ENCODE results near the gene CAMK1. TPM values are rescaled to one million over a fixed set of nuclear protein-coding genes. Genes with fewer than 3 reads are reported as not detected.

CAMK1 gene
- polyA plus RNA-seq, 4 donors, result 10.1 to 22.5 (median 19.4) TPM

DNA sequence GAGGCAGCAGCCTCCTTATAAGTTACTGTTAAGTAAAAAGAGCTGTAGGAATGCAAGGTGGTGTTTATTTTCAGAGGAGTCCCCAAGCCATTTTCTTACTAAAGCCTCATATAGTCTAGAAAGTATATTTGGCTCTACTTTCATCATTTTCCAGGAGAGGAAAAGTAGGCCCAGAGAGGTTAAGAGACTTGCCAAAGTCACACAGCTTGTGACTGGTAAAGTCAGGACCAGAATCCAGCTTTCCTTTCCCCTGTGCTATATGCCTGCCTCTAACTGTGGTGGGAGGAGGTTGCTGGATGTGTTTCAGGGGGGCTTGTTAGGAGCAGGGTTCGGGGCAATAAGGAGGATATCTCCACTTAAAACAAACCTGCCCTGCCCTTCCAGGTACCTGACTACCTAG is 27.2 kb downstream of the CAMK1 start:
- no peak overlapping the region for H3K27ac ChIP-seq (ENCODE audit: low read depth in 1 of 3, low read length in 2 of 3)
- WGBS, 3 donors, result 84 to 95% (median 93%) methylated on average over 1 of the region's 1 CpG
- H3K4me1 ChIP-seq (ENCODE audit: control insufficient read depth in 3 of 3, insufficient read depth in 2 of 3, low read depth in 1 of 3, low read length in 2 of 3), result peaks cover 0 to 4% (median 0%) of the 10 kb centered on the region in 3 donors
- H3K27me3 ChIP-seq (ENCODE audit: control insufficient read depth in 3 of 3, insufficient read depth in 3 of 3, low read length in 3 of 3), result no peaks in the 10 kb centered on the region
- peaks cover 15 to 96% (median 41%) of the 10 kb centered on the region in 3 donors for H3K36me3 ChIP-seq (ENCODE audit: control insufficient read depth in 3 of 3, insufficient read depth in 2 of 3, low read depth in 1 of 3, low read length in 3 of 3)
- DNase-seq, result no peak
- H3K4me3 ChIP-seq (ENCODE audit: low read depth in 1 of 3, low read length in 3 of 3), result no peak overlapping the region
- no peaks in the 10 kb centered on the region for H3K9me3 ChIP-seq (ENCODE audit: control insufficient read depth in 2 of 2, insufficient read depth in 1 of 2, low read depth in 1 of 2, low read length in 1 of 2)
- no peak for FAIRE-seq

DNA sequence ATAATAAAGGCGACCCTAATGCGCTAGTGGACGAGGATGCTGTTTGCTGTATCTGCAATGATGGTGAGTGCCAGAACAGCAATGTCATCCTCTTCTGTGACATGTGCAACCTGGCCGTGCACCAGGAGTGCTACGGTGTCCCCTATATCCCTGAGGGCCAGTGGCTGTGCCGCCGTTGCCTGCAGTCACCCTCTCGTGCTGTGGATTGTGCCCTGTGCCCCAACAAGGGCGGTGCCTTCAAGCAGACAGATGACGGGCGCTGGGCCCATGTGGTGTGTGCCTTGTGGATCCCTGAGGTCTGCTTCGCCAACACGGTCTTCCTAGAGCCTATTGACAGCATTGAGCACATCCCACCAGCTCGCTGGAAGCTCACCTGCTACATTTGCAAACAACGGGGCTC is 30.6 kb downstream of the CAMK1 start:
- H3K9me3 ChIP-seq (ENCODE audit: control insufficient read depth in 2 of 2, insufficient read depth in 1 of 2, low read depth in 1 of 2, low read length in 1 of 2), result no peaks in the 10 kb centered on the region
- H3K27me3 ChIP-seq (ENCODE audit: control insufficient read depth in 3 of 3, insufficient read depth in 3 of 3, low read length in 3 of 3), result no peaks in the 10 kb centered on the region
- H3K4me1 ChIP-seq (ENCODE audit: control insufficient read depth in 3 of 3, insufficient read depth in 2 of 3, low read depth in 1 of 3, low read length in 2 of 3), result no peaks in the 10 kb centered on the region
- DNase-seq (no peak), FAIRE-seq (no peak)
- H3K27ac ChIP-seq (ENCODE audit: low read depth in 1 of 3, low read length in 2 of 3), result no peak overlapping the region
- no peak overlapping the region for H3K4me3 ChIP-seq (ENCODE audit: low read depth in 1 of 3, low read length in 3 of 3)
- peaks cover 9 to 84% (median 31%) of the 10 kb centered on the region in 3 donors for H3K36me3 ChIP-seq (ENCODE audit: control insufficient read depth in 3 of 3, insufficient read depth in 2 of 3, low read depth in 1 of 3, low read length in 3 of 3)
- 94 to 96% (median 95%) methylated on average over 15 of the region's 15 CpGs for WGBS, 3 donors

DNA sequence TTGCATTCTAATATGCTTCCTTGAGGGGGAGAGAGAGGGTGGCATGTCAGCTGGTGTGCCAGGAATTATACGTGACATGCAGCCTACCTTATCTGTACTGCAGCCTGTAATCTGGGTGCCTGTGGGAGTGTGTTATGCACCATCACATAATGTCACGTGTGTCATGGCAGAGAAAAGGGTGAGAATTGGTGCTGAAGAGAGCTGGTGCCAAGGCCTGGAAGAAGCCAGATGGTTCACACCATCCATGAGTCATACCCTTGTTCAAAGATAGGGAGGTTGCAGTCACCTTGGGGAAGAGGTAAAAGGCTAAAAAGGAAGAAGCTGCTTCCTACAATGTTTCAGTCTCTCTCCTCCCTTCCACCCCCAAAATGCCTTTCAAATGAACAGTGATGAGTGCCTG is 32.9 kb downstream of the CAMK1 start:
- Histone ChIP-seq H3K27ac (ENCODE audit: low read depth in 1 of 3, low read length in 2 of 3) (no peak overlapping the region), H3K9me3 (ENCODE audit: control insufficient read depth in 2 of 2, insufficient read depth in 1 of 2, low read depth in 1 of 2, low read length in 1 of 2) (no peaks in the 10 kb centered on the region), H3K4me3 (ENCODE audit: low read depth in 1 of 3, low read length in 3 of 3) (no peak overlapping the region), H3K4me1 (ENCODE audit: control insufficient read depth in 3 of 3, insufficient read depth in 2 of 3, low read depth in 1 of 3, low read length in 2 of 3) (peaks cover 0 to 12% (median 3%) of the 10 kb centered on the region in 3 donors), H3K27me3 (ENCODE audit: control insufficient read depth in 3 of 3, insufficient read depth in 3 of 3, low read length in 3 of 3) (no peaks in the 10 kb centered on the region), H3K36me3 (ENCODE audit: control insufficient read depth in 3 of 3, insufficient read depth in 2 of 3, low read depth in 1 of 3, low read length in 3 of 3) (peaks cover 4 to 69% (median 14%) of the 10 kb centered on the region in 3 donors)
- WGBS, 3 donors, result 58 to 66% (median 66%) methylated on average over 2 of the region's 2 CpGs
- FAIRE-seq (no peak), DNase-seq (no peak)

DNA sequence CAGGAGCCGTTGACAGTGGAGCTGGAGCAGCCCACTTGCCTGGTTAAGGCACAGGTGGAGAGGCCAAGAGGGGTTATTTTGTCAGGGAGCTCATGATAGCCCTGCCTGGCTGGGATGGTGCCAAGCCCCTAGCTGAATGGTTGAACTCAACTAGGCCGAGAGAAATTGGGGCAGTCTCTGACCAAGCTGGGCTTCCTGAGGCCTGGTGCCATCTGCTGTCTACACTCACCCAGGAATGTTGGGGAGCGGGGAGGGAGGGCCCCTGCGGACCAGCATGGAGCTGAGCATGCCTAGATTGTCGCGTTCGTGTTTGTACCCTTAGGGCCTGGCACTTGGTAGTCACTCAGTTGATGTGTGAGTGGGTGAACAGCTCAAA is 37.0 kb downstream of the CAMK1 start:
- Histone ChIP-seq H3K4me1 (ENCODE audit: control insufficient read depth in 3 of 3, insufficient read depth in 2 of 3, low read depth in 1 of 3, low read length in 2 of 3) (peaks cover 0 to 12% (median 3%) of the 10 kb centered on the region in 3 donors), H3K27ac (ENCODE audit: low read depth in 1 of 3, low read length in 2 of 3) (no peak overlapping the region), H3K9me3 (ENCODE audit: control insufficient read depth in 2 of 2, insufficient read depth in 1 of 2, low read depth in 1 of 2, low read length in 1 of 2) (no peaks in the 10 kb centered on the region), H3K4me3 (ENCODE audit: low read depth in 1 of 3, low read length in 3 of 3) (peak overlapping the region; percentile 86 to 95 (median 92)), H3K27me3 (ENCODE audit: control insufficient read depth in 3 of 3, insufficient read depth in 3 of 3, low read length in 3 of 3) (no peaks in the 10 kb centered on the region), H3K36me3 (ENCODE audit: control insufficient read depth in 3 of 3, insufficient read depth in 2 of 3, low read depth in 1 of 3, low read length in 3 of 3) (peaks cover 0 to 30% (median 5%) of the 10 kb centered on the region in 3 donors)
- FAIRE-seq (no peak), DNase-seq (no peak)
- 19 to 37% (median 32%) methylated on average over 7 of the region's 7 CpGs for WGBS, 3 donors

- H3K27me3 ChIP-seq (ENCODE audit: control insufficient read depth in 3 of 3, insufficient read depth in 3 of 3, low read length in 3 of 3), result no peaks in the 10 kb centered on the region
- peak overlapping the region; percentile 86 to 95 (median 92) for H3K4me3 ChIP-seq (ENCODE audit: low read depth in 1 of 3, low read length in 3 of 3)
- FAIRE-seq (no peak), DNase-seq (no peak)
- H3K4me1 ChIP-seq (ENCODE audit: control insufficient read depth in 3 of 3, insufficient read depth in 2 of 3, low read depth in 1 of 3, low read length in 2 of 3), result peaks cover 0 to 12% (median 3%) of the 10 kb centered on the region in 3 donors
- H3K9me3 ChIP-seq (ENCODE audit: control insufficient read depth in 2 of 2, insufficient read depth in 1 of 2, low read depth in 1 of 2, low read length in 1 of 2), result no peaks in the 10 kb centered on the region
- 1 to 2% (median 1%) methylated on average over 33 to 41 of the region's 41 CpGs for WGBS, 3 donors
- peak overlapping the region; percentile 80 to 98 (median 98) for H3K27ac ChIP-seq (ENCODE audit: low read depth in 1 of 3, low read length in 2 of 3)
- peaks cover 0 to 24% (median 3%) of the 10 kb centered on the region in 3 donors for H3K36me3 ChIP-seq (ENCODE audit: control insufficient read depth in 3 of 3, insufficient read depth in 2 of 3, low read depth in 1 of 3, low read length in 3 of 3)
Observed at GRCh38 chr3:9732080-9732739, 37.5 kb downstream of the CAMK1 start.

DNA sequence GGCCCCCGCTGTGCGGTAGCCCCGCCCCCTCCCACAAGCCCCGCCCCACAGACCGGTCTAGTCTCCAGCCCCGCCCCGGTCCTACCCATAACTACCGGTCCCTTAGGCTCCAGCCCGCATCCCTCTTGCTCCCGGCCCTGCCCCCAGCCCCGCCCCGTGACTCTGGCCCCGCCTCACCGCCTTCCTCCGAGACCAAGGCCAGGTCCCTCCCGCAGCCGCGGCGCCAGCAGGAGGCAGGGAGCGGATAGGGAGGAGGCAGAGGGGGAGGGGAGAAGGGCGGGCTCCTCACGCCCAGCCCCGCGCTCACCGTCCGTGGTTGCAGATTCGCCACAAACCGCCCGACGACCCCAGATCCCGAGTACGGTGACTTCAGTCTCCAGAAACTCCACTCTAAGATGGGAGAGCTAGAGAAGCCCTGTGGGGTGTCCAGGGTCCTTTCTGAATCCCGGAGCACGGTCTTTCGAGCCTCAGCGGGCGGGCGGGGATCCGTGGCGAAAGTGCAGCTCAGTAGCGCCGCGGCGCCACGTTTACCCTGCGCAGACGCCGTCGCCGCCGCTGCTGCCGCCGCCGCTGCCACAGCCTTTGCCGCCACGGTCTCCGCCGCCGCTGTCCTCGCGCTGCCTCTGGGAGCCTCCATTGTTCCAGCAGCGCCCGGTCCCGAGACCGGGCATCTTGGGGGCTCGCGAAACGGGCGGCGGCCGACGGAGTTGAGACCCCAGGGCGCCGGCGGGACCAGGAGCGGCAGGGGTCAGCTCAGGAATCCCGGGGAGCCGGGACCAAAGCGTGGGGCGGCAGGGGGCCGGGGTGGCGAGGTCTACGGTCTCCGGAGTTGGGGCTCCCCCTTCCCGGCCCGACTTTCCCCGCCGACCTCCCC is 38.3 kb downstream of the CAMK1 start, which contains the start of gene BRPF1:
TSS of gene BRPF1 (plus strand) at position 530 of the 874 bp plus-strand sequence. CDS start 2,406 bp downstream, outside the sequence.
- Histone ChIP-seq H3K4me3 (ENCODE audit: low read depth in 1 of 3, low read length in 3 of 3) (peak within 1 kb of the TSS; percentile 86 to 95 (median 92)), H3K9me3 (ENCODE audit: control insufficient read depth in 2 of 2, insufficient read depth in 1 of 2, low read depth in 1 of 2, low read length in 1 of 2) (no peaks in the 10 kb centered on the region), H3K4me1 (ENCODE audit: control insufficient read depth in 3 of 3, insufficient read depth in 2 of 3, low read depth in 1 of 3, low read length in 2 of 3) (peaks cover 0 to 12% (median 3%) of the 10 kb centered on the region in 3 donors), H3K27ac (ENCODE audit: low read depth in 1 of 3, low read length in 2 of 3) (peak within 1 kb of the TSS; percentile 80 to 98 (median 98)), H3K27me3 (ENCODE audit: control insufficient read depth in 3 of 3, insufficient read depth in 3 of 3, low read length in 3 of 3) (no peaks in the 10 kb centered on the region), H3K36me3 (ENCODE audit: control insufficient read depth in 3 of 3, insufficient read depth in 2 of 3, low read depth in 1 of 3, low read length in 3 of 3) (peaks cover 0 to 21% (median 3%) of the 10 kb centered on the region in 3 donors)
- FAIRE-seq (no peak), DNase-seq (peak; percentile 99 to 100)
- WGBS, 3 donors, result 0 to 1% (median 1%) methylated on average over 83 to 88 of the region's 88 CpGs

DNA sequence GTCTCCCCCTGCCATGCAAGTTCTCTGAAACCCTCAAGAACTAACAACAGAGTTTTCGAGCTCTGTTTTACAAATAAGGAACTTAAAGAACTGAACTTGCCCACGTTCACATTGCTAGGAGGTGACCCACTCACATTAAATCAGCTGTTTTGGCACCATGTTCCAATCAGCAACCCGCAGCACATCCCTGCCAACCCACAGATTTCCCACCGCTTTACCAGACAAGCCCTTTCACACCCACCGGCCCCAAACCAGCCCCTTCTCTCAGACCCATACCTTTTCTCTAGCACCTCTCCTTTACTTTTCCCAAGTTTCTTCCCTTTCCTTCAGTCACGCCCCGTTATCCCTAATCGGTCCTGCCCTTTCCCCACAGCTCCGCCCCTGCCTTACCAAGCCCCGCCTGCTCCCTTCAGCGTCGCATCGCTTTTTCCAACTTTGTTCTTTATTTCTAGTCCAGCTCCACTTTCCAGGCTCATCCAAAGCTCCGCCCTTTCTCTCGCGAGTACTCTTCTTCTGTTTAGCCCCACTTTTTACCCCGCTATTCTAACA is 39.0 kb downstream of the CAMK1 start:
- DNase-seq, result peak in 1 of 2 donors; percentile 85
- FAIRE-seq, result no peak

GRCh38 chr3:9729419-9729818 is 40.3 kb downstream of the CAMK1 start:
- DNase-seq, result no peak
- Histone ChIP-seq H3K27me3 (ENCODE audit: control insufficient read depth in 3 of 3, insufficient read depth in 3 of 3, low read length in 3 of 3) (no peaks in the 10 kb centered on the region), H3K9me3 (ENCODE audit: control insufficient read depth in 2 of 2, insufficient read depth in 1 of 2, low read depth in 1 of 2, low read length in 1 of 2) (no peaks in the 10 kb centered on the region), H3K27ac (ENCODE audit: low read depth in 1 of 3, low read length in 2 of 3) (no peak overlapping the region), H3K4me3 (ENCODE audit: low read depth in 1 of 3, low read length in 3 of 3) (no peak overlapping the region), H3K4me1 (ENCODE audit: control insufficient read depth in 3 of 3, insufficient read depth in 2 of 3, low read depth in 1 of 3, low read length in 2 of 3) (peaks cover 0 to 12% (median 3%) of the 10 kb centered on the region in 3 donors), H3K36me3 (ENCODE audit: control insufficient read depth in 3 of 3, insufficient read depth in 2 of 3, low read depth in 1 of 3, low read length in 3 of 3) (peaks cover 0 to 10% (median 0%) of the 10 kb centered on the region in 3 donors)
- 85 to 90% (median 87%) methylated on average over 10 of the region's 10 CpGs for WGBS, 3 donors
- no peak for FAIRE-seq

More for the DNA sequence above, 39.0 kb downstream of the CAMK1 start:
- 0 to 4% (median 2%) methylated on average over 16 of the region's 17 CpGs for whole genome bisulfite sequencing, 3 donors
- peaks cover 0 to 18% (median 3%) of the 10 kb centered on the region in 3 donors for H3K36me3 ChIP-seq (ENCODE audit: control insufficient read depth in 3 of 3, insufficient read depth in 2 of 3, low read depth in 1 of 3, low read length in 3 of 3)
- no peaks in the 10 kb centered on the region for H3K27me3 ChIP-seq (ENCODE audit: control insufficient read depth in 3 of 3, insufficient read depth in 3 of 3, low read length in 3 of 3)
- H3K27ac ChIP-seq (ENCODE audit: low read depth in 1 of 3, low read length in 2 of 3), result peak overlapping the region in 2 of 3 donors; percentile 80 to 85
- peak overlapping the region; percentile 37 to 39 (median 38) for H3K4me3 ChIP-seq (ENCODE audit: low read depth in 1 of 3, low read length in 3 of 3)
- H3K9me3 ChIP-seq (ENCODE audit: control insufficient read depth in 2 of 2, insufficient read depth in 1 of 2, low read depth in 1 of 2, low read length in 1 of 2), result no peaks in the 10 kb centered on the region
- peaks cover 0 to 12% (median 3%) of the 10 kb centered on the region in 3 donors for H3K4me1 ChIP-seq (ENCODE audit: control insufficient read depth in 3 of 3, insufficient read depth in 2 of 3, low read depth in 1 of 3, low read length in 2 of 3)

Measured in small intestine (tissue), 7 donors.